Brain microvascular endothelial cell (primary cell): ENCODE data around the gene TRAP1.

Experiments
- DNase-seq: peaks from one replicate; pipeline ENCODE4 v3.0.0-alpha.2; 2020
- H3K27ac ChIP-seq: fragments of 250-450 bp; sonication (Bioruptor Pico); 2 replicates; pipeline ENCODE4 v1.5.1; 2020; ENCODE audit warnings: mild to moderate bottlenecking, moderate library complexity
- H3K27me3 ChIP-seq: fragments of 250-450 bp; sonication (Bioruptor Pico); replicated peaks from 2 replicates; pipeline ENCODE4 v1.5.1; 2020; ENCODE audit warnings: mild to moderate bottlenecking
- H3K36me3 ChIP-seq: fragments of 250-450 bp; sonication (Bioruptor Pico); replicated peaks from 2 replicates; pipeline ENCODE4 v1.5.1; 2020; ENCODE audit warnings: mild to moderate bottlenecking
- H3K4me3 ChIP-seq: 2 replicates; pipeline ENCODE4 v1.5.1; 2011; ENCODE audit warnings: low read depth, mild to moderate bottlenecking, control low read depth, low read length, moderate library complexity
- CTCF ChIP-seq: IDR thresholded peaks from 2 replicates; pipeline ENCODE4 v1.5.1; 2011; ENCODE audit warnings: low read depth, mild to moderate bottlenecking, moderate library complexity, low read length, control low read depth, inconsistent platforms; ENCODE audit errors: missing control alignments
- in situ Hi-C: cut with HindIII; loops from 2 replicates; pipeline ENCODE4 v1.10.0; 2017; ENCODE audit warnings: low sequenced_read_pairs, low pct_ligation_motif_present

Gene TRAP1

GRCh38 chr16:3691761-3692160 lies 25.6 kb downstream of the TRAP1 start:
- Histone ChIP-seq H3K36me3 (no peaks in the 10 kb centered on the region), H3K4me3 (no peak overlapping the region), H3K27me3 (no peaks in the 10 kb centered on the region), H3K27ac (no peak overlapping the region)
- in situ Hi-C loops = no loop called here
- no peak for TF ChIP-seq CTCF
- no peak for DNase-seq

DNA sequence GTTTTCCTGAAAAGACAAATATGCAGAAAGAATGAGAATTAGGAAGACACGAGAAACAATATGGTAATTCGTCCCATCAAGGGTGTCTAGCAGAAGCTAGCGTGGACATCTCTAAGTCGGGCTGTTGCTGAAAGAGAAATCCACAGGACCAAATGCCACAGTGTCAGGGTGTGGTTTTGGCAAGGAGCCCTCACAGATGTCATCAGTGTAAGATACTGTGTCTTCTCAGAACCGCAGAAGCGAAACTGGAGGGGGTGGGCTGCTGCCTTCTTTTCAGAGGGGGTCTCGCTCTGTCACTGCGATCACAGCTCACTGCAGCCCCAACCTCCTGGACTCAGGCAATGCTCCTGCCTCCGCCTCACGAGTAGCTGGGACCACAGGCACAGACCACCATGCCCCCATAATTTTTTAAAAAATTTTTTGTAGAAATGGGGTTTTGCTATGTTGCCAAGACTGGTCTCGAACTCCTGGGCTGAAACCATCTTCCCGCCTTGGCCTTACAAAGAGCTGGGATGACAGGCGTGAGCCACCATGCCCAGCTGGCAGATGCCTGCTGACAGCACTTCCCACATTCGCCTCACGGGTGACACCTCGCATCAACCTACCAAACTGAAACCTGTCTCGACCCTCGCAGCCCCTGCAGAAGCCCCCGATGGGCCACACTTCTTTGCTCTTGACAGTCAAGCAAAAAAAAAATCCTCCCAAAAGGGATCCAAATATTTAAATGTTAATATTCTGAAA lies 26.2 kb downstream of the TRAP1 start:
- peak; percentile 6 for DNase-seq
- Histone ChIP-seq H3K36me3 (no peaks in the 10 kb centered on the region), H3K27ac (no peak overlapping the region), H3K27me3 (no peaks in the 10 kb centered on the region), H3K4me3 (peak overlapping the region; percentile 41)
- peak; percentile 7 for TF ChIP-seq CTCF
- in situ Hi-C loops = no loop called here

- peak; percentile 97 for TF ChIP-seq CTCF
- in situ Hi-C loops = no loop called here
- peak overlapping the region; percentile 41 for H3K4me3 ChIP-seq
- DNase-seq = peak; percentile 96
- peaks cover 4% of the 10 kb centered on the region for H3K36me3 ChIP-seq
- no peaks in the 10 kb centered on the region for H3K27me3 ChIP-seq
- no peak overlapping the region for H3K27ac ChIP-seq
Observed at GRCh38 chr16:3690470-3690928, 26.8 kb downstream of the TRAP1 start.

DNA sequence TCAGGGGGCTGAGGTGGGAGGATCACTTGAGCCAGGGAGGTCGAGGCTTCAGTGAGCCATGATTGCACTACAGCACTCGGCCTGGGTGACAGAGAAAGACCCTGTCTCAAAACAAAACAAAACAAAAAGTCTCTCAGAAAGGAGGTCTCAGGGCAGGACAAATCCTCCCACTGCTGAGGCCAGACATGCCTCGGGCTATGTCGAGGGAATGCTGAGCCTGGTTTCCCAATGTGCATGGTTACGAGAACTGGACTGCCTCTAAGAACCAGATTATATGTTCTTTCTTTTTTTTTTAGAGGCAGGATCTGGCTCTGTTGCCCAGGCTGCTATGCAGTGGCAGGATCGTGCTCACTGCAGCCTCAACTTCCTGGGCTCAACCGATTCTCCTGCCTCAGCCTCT lies 27.6 kb downstream of the TRAP1 start:
- DNase-seq = no peak
- in situ Hi-C loops = no loop called here
- no peak overlapping the region for H3K27ac ChIP-seq

DNA sequence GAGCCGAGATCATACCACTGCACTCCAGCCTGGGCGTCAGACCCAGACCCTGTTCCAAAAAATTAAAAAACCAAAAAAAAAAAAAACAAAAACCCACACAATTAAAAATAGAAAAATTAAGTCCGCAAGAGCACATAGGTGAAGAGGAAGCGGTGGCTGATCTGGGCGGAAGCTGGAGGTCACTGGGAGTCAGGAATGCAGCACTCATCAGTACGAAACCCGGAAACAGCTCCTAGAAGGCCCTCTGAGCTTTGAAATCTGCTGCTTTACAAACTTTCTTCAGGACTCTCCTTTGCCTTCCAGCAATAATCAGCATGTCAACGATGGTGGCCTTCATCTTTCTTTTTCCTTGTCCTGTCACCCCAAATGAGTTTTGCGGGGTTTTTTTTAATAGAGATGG lies 29.5 kb downstream of the TRAP1 start:
- Histone ChIP-seq H3K27ac (no peak overlapping the region), H3K4me3 (no peak overlapping the region), H3K27me3 (no peaks in the 10 kb centered on the region), H3K36me3 (peaks cover 4% of the 10 kb centered on the region)
- TF ChIP-seq CTCF = no peak
- no peak for DNase-seq
- in situ Hi-C loops = no loop called here

More for the DNA sequence above, 27.6 kb downstream of the TRAP1 start:
- no peak overlapping the region for H3K4me3 ChIP-seq
- no peak for TF ChIP-seq CTCF
- H3K36me3 ChIP-seq = peaks cover 4% of the 10 kb centered on the region
- no peaks in the 10 kb centered on the region for H3K27me3 ChIP-seq

GRCh38 chr16:3687021-3687420 lies 30.3 kb downstream of the TRAP1 start:
- H3K4me3 ChIP-seq = no peak overlapping the region
- DNase-seq = no peak
- in situ Hi-C loops = no loop called here
- no peaks in the 10 kb centered on the region for H3K27me3 ChIP-seq
- H3K27ac ChIP-seq = no peak overlapping the region
- H3K36me3 ChIP-seq = peaks cover 4% of the 10 kb centered on the region
- TF ChIP-seq CTCF = no peak
